Subcutaneous abdominal adipose tissue (tissue), 5 donors: ENCODE results near the gene GNAZ.
"Not testable (repeated sequence)": the region's sequence is repeated elsewhere in the genome, so short reads cannot be mapped to it uniquely, and the experiment has no call there.

Experiments
- H3K27ac ChIP-seq: one replicate; pipeline ENCODE4 v1.7.0; 2013; ENCODE audit warnings: low read depth, mild to moderate bottlenecking, inconsistent platforms, low read length, moderate library complexity
- H3K27me3 ChIP-seq, 5 donors: one replicate each; pipeline ENCODE4 v1.7.0; 2013; ENCODE audit warnings: low read length in 5 of 5, inconsistent platforms in 1 of 5; ENCODE audit not compliant: control insufficient read depth in 5 of 5, insufficient read depth in 4 of 5
- H3K36me3 ChIP-seq, 5 donors: one replicate each; pipeline ENCODE4 v1.7.0; 2013; ENCODE audit warnings: low read length in 5 of 5; ENCODE audit not compliant: control insufficient read depth in 5 of 5, insufficient read depth in 5 of 5
- H3K4me1 ChIP-seq, 5 donors: one replicate each; pipeline ENCODE4 v1.7.0; 2013; ENCODE audit warnings: low read length in 5 of 5, mild to moderate bottlenecking in 3 of 5, moderate library complexity in 1 of 5; ENCODE audit not compliant: control insufficient read depth in 5 of 5, insufficient read depth in 5 of 5
- H3K4me3 ChIP-seq, 5 donors: one replicate each; pipeline ENCODE4 v1.7.0; 2013; ENCODE audit warnings: low read length in 5 of 5, low read depth in 1 of 5
- H3K9ac ChIP-seq, 5 donors: one replicate each; pipeline ENCODE4 v1.7.0; 2013; ENCODE audit warnings: low read length in 5 of 5, mild to moderate bottlenecking in 4 of 5, moderate library complexity in 3 of 5
- H3K9me3 ChIP-seq, 5 donors: one replicate each; pipeline ENCODE4 v1.7.0; 2013; ENCODE audit warnings: low read length in 5 of 5; ENCODE audit not compliant: control insufficient read depth in 5 of 5
- donor health status: healthy.
- donor health status: healthy.
- donor health status: healthy.
- donor health status: healthy.
- donor health status: healthy.

The GNAZ gene

DNA sequence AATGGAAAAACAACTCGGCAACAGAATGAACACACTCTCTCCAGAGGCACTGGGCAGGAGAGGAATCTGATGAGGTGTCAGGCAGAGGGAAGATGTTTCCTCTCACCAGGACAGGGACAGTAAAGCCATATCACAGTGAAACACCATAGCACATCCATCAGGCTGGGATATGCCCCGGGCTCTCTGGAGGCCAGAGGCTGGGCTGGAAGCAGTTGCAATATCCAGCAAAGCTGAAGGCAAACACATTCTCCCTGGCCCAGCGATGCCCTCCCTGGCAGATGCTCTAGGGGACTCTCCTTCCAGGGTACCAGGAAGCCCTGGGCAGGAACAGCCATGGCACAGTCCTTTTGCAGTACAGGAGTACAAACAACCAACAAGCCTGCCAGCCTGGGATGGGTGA, 60.4 kb downstream of the GNAZ start:
- Histone ChIP-seq H3K36me3 (peaks cover 0 to 1% (median 0%) of the 10 kb centered on the region in 5 donors), H3K27me3 (no peaks in the 10 kb centered on the region), H3K4me3 (no peak overlapping the region), H3K27ac (no peak overlapping the region), H3K9me3 (no peaks in the 10 kb centered on the region), H3K4me1 (peaks cover 0 to 21% (median 5%) of the 10 kb centered on the region in 5 donors), H3K9ac (no peak overlapping the region)

DNA sequence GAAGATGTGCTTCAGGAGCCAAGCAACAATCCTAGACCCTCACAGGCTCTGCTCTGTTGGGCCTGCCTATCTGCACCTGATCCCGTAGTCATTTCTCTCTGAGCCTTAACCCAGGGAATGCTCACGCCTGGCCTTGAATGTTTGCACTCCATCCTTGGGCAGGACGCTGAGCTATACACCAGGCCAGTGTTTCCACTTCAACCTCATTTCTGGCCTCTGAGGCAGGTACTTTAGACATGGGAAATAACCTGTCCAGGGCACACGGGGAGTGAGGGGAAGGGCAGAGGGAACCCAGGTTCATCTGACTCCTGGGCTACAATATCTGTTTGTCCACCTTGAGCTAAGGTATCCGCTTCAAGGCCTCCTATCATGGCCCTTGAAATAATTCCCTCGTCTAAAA, 61.6 kb downstream of the GNAZ start:
- no peaks in the 10 kb centered on the region for H3K9me3 ChIP-seq
- H3K27me3 ChIP-seq, result no peaks in the 10 kb centered on the region
- peaks cover 0 to 20% (median 5%) of the 10 kb centered on the region in 5 donors for H3K4me1 ChIP-seq
- no peak overlapping the region for H3K27ac ChIP-seq
- H3K4me3 ChIP-seq, result no peak overlapping the region
- no peaks in the 10 kb centered on the region for H3K36me3 ChIP-seq
- no peak overlapping the region for H3K9ac ChIP-seq

DNA sequence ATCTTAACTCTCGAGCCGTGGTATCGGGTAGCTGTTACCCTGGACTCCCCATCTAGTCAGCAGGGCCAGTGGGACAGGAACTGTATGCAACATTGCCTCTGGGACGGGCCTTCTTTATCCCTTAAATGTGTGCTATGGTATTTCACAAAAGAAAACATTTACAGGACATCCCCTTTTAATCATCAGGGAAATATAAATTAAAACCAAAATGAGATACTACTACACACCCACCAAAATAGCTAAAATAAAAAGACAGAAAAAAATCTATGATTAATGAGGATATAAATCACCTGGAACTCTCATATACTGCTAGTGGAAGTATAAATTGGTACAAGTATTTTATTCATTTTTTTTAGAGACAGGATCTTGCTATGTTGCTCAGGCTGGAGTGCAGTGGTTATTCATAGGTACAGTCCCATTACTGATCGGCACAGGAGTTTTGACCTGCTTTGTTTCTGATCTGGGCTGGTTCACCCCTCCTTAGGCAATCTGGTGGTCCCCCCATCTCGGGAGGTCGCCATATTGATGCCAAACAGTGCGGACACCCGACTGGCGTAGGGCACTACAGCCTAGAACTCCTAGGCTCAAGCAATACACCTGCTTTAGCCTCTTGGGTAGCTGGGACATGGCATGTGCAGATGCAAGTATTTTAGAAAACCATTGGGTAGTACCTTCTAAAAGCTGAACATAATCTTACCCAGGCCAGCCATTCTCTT, 62.2 kb downstream of the GNAZ start:
- Histone ChIP-seq H3K4me3 (no peak overlapping the region), H3K27me3 (no peaks in the 10 kb centered on the region), H3K9me3 (no peaks in the 10 kb centered on the region), H3K27ac (no peak overlapping the region), H3K4me1 (peaks cover 0 to 18% (median 5%) of the 10 kb centered on the region in 5 donors), H3K36me3 (no peaks in the 10 kb centered on the region), H3K9ac (no peak overlapping the region)

DNA sequence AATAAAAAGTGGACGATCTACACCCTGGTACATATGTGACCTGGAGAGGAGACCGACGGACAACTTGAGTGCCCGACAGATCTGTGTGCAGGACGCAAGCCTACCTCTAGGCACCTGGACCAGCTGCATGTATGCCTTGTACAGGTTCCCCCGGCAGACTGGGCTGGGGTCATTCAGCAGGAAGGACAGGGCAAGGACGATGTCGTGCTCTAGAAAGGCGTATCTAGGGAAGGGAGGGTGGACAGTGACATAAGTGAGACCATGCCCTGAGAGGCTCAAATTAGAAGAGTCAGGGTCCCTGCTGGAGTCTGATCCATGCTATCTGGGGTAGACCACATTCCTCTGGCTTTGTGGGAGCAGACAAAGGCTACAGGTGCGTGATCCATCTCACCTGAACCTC, 63.6 kb downstream of the GNAZ start:
- Histone ChIP-seq H3K36me3 (no peaks in the 10 kb centered on the region), H3K27me3 (no peaks in the 10 kb centered on the region), H3K9ac (no peak overlapping the region), H3K4me1 (peaks cover 0 to 15% (median 0%) of the 10 kb centered on the region in 5 donors), H3K4me3 (no peak overlapping the region), H3K27ac (no peak overlapping the region), H3K9me3 (no peaks in the 10 kb centered on the region)

- not testable (repeated sequence) for H3K9ac ChIP-seq, H3K27me3 ChIP-seq, H3K27ac ChIP-seq
Observed at GRCh38 chr22:23136991-23137390, 66.7 kb downstream of the GNAZ start.

GRCh38 chr22:23137468-23137867, 67.1 kb downstream of the GNAZ start:
- Histone ChIP-seq H3K36me3 (no peaks in the 10 kb centered on the region), H3K27ac (no peak overlapping the region), H3K4me3 (no peak overlapping the region), H3K9ac (no peak overlapping the region), H3K27me3 (no peaks in the 10 kb centered on the region), H3K9me3 (no peaks in the 10 kb centered on the region), H3K4me1 (peaks cover 0 to 28% (median 12%) of the 10 kb centered on the region in 5 donors)

More at GRCh38 chr22:23136991-23137390, 66.7 kb downstream of the GNAZ start:
- H3K9me3 ChIP-seq, H3K4me3 ChIP-seq, H3K36me3 ChIP-seq: not testable (repeated sequence)
- peaks cover 0 to 23% (median 7%) of the 10 kb centered on the region in 5 donors for H3K4me1 ChIP-seq

DNA sequence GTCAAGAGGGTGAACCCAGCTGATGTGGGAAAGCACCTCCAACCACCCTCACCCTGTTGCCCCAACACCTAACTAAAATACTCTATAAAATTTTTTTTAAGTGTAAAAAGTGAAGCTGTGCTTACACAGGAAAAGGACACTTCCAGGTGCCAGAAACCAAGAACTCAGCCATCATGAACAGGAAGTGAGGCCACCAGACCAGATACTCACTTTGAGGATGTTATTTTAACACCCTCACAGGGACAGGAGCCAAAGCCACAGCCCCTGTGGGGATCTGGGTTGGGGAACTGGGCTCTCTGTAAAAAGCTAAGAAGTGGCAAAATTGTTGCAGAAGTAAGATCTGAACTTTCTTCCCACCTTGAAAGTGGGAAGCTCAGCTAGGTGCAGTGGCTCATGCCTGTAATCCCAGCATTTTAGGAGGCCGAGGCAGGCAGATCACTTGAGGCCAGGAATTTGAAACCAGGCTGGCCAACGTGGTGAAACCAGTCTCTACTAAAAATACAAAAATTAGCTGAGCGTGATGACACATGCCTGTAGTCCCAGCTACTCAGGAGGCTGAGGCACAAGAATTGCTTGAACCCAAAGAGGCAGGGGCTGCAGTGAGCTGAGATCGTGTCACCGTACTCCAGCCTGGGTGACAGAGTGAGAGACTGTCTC, 67.7 kb downstream of the GNAZ start:
- Histone ChIP-seq H3K4me1 (peaks cover 0 to 30% (median 15%) of the 10 kb centered on the region in 5 donors), H3K4me3 (no peak overlapping the region), H3K36me3 (no peaks in the 10 kb centered on the region), H3K27me3 (no peaks in the 10 kb centered on the region), H3K9me3 (no peaks in the 10 kb centered on the region), H3K27ac (no peak overlapping the region), H3K9ac (no peak overlapping the region)

DNA sequence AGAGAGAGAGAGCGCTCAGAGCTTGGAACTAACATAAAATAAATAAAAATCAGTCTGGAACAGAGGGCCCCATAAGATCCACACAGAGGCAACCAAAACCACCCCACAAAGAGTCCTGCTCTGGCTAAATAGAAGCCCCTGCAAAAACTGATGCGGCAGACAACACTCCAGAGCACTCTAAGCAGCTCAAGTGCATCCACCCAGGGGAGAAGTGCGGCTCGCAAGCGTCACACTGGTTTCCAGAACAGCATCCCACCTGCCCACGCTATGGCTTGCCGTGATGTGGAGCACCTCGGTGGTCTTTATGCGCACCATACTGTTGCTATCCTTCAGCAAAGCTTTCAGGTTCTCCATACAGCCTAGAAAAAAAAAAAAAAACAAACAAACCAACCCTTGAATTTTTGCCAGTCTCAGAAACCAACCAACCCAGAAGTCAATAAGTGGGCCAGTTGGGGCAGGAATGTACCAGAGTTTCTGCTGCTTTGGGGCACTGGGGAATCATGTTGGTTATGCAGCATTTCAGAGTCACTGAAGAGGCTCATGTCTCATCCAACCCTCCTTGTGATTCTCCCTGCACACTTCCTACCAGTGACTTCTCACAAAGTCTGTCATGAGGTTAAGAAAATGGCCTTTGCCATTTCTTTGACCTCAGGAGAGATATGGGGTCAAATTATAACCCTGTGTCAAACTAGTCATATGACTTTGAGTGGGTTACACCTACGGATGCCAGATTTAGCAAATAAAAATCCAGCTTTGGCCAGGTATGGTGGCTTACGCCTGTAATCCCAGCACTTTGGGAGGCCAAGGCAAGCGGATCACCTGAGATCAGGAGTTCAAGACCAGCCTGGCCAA, 68.5 kb downstream of the GNAZ start:
- no peaks in the 10 kb centered on the region for H3K9me3 ChIP-seq
- no peak overlapping the region for H3K27ac ChIP-seq
- H3K36me3 ChIP-seq, result no peaks in the 10 kb centered on the region
- H3K27me3 ChIP-seq, result no peaks in the 10 kb centered on the region
- H3K4me3 ChIP-seq, result no peak overlapping the region
- no peak overlapping the region for H3K9ac ChIP-seq
- H3K4me1 ChIP-seq, result peaks cover 0 to 30% (median 15%) of the 10 kb centered on the region in 5 donors

DNA sequence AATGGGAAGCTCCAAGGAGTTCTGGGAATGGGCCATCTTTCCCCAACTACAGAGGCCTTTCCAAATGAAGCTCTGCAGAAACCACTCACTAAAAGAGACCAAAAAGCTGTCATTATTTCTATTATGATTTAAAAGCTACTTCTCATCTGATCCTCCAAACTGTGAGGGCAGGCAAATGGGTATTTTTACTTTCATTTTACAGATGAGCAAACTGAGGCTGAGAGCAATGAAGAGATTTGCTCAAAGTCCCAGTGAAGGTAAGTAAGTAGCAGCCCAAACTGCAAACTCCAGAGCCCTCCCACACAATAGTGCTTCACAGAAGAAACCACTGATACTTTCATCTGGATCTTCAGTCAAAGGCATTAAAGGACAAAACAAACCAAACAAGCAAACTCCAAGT, 70.1 kb downstream of the GNAZ start:
- Histone ChIP-seq H3K36me3 (no peaks in the 10 kb centered on the region), H3K9ac (no peak overlapping the region), H3K27ac (no peak overlapping the region), H3K27me3 (no peaks in the 10 kb centered on the region), H3K4me1 (peaks cover 0 to 39% (median 21%) of the 10 kb centered on the region in 5 donors), H3K9me3 (no peaks in the 10 kb centered on the region), H3K4me3 (no peak overlapping the region)
